ENCODE data around the gene TEKT5. TPM values are rescaled to one million over a fixed set of nuclear protein-coding genes. Genes with fewer than 3 reads are reported as not detected.
A peak's percentile ranks its signal among the peaks of the same experiment; 100 is the strongest.

Gene TEKT5
- total RNA-seq, 4 donors from 2014 or later: not detected

DNA sequence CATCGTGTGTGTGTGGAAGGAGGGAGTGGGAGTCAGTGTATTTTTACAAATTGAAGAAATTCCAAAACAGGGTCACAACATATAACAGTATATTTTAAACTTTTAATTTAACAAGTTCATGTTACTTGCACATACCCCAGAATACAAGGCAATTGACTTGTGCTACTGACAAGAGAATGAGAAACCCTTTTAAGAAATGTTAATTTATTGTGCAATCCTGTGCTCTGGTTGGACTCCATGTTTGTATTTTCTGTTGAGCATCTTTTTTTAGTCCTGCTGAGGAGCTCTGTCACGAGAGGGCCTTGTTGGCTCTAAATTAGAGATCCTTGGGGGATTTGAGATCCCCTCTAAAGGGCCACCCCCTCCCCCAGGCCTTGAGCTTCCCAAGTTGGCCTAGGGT, 113.2 kb downstream of the TEKT5 start:
- no peaks in the 10 kb centered on the region for H3K9me3 ChIP-seq
- peak overlapping the region; percentile 88 to 97 (median 93) for H3K27ac ChIP-seq (replicated peaks in 1 of 4)
- no peaks in the 10 kb centered on the region for H3K36me3 ChIP-seq
- TF ChIP-seq POLR2A (IDR thresholded peaks at IDR 0.05; ENCODE audit: low read depth) (no peak), EP300 (IDR thresholded peaks at IDR 0.05) (no peak), POLR2AphosphoS5 (IDR thresholded peaks at IDR 0.05) (no peak)
- TF ChIP-seq, protein P1, sequence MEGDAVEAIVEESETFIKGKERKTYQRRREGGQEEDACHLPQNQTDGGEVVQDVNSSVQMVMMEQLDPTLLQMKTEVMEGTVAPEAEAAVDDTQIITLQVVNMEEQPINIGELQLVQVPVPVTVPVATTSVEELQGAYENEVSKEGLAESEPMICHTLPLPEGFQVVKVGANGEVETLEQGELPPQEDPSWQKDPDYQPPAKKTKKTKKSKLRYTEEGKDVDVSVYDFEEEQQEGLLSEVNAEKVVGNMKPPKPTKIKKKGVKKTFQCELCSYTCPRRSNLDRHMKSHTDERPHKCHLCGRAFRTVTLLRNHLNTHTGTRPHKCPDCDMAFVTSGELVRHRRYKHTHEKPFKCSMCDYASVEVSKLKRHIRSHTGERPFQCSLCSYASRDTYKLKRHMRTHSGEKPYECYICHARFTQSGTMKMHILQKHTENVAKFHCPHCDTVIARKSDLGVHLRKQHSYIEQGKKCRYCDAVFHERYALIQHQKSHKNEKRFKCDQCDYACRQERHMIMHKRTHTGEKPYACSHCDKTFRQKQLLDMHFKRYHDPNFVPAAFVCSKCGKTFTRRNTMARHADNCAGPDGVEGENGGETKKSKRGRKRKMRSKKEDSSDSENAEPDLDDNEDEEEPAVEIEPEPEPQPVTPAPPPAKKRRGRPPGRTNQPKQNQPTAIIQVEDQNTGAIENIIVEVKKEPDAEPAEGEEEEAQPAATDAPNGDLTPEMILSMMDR (IDR thresholded peaks at IDR 0.05): no peak
- no peaks in the 10 kb centered on the region for H3K27me3 ChIP-seq
- 48% methylated on average over 2 of the region's 2 CpGs for WGBS
- intact Hi-C loops (cut with DNase I): no loop called here
- no peak for DNase-seq (ENCODE audit: extremely low spot score)
- no peak overlapping the region for H3K4me3 ChIP-seq
- H3K4me1 ChIP-seq: peaks cover 37 to 52% (median 46%) of the 10 kb centered on the region in 4 donors

DNA sequence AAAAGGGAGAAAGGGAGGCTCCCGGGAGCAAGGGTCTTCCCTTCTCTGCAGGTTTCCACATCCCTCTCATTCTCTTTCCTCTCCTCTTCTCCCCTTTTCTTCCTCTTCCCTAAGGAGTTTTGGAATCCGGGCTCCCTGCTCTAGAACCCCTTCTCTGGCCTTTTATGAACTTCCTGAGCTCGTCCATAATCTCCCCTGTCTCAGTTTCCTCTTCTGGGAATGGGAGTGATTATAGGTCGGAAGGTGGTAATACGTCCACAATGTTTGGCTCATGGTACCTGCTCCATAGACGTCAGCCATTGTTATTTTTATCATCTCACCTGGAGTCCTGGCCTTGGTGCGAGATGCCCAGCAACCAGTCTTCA, 113.9 kb downstream of the TEKT5 start:
- intact Hi-C loops (cut with DNase I): no loop called here
- H3K4me1 ChIP-seq: peaks cover 43 to 57% (median 53%) of the 10 kb centered on the region in 4 donors

DNA sequence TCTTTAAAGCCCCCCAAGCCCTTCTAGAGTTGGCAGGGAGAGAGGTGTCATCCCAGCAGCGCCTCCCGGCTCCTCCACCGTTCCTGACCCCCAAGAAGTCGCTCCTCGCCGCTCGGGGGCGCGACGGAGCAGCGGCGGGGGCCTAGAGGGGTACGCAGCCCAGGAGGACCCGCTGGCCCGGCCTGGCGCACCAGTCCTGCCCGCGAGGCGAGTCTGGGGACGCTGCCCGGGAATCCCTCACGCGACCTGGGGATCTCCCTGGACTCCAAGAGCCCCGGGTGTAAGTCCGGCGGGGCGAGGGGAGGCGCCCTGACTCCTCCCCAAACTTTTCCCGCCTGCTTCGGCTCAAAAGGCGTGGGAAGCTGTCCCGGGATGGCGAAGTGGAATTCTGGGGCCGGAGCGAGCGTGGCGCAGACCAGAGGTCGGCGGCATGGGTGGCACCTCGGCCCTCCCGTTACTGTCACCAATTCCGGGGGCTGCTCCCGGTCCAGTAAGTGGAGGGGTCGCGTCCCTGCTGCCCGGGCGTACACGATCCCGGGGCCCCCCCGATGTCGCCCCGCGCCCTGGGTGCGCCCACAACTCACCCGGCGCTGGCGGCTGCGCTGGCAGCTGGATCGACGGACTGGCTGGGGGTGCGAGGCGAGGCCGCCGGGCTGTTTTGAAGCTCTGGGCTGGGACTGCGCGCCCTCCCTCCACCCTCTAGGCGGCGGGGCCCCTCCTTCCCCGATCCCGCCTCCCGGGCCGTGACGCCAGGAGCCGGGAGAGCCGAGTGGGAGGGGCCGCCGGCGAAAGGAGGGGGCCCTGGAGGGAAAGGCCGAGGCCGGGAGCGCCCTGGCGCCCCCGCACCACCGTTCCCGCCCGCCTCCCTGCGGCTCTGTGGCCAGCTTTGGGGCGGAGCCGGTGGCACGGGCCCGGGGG, 114.5 kb downstream of the TEKT5 start, which contains the start of gene EMP2:
EMP2 (minus strand) TSS at position 634 of the 918 bp plus-strand sequence. CDS start 32,981 bp downstream, outside the sequence.
- intact Hi-C loops (cut with DNase I): loop anchor here (5.0 to 10.0 kb wide), 3 partner anchors 63 to 335 kb away; no protein-coding TSS in a partner anchor
- Histone ChIP-seq H3K27me3 (no peaks in the 10 kb centered on the region), H3K36me3 (no peaks in the 10 kb centered on the region), H3K4me1 (peaks cover 49 to 64% (median 59%) of the 10 kb centered on the region in 4 donors), H3K4me3 (peak within 1 kb of the TSS; percentile 72 to 94 (median 85)), H3K9me3 (no peaks in the 10 kb centered on the region), H3K27ac (replicated peaks in 1 of 4) (peak within 1 kb of the TSS; percentile 88 to 97 (median 93))
- TF ChIP-seq POLR2A (IDR thresholded peaks at IDR 0.05; ENCODE audit: low read depth) (peak; percentile 68), POLR2AphosphoS5 (IDR thresholded peaks at IDR 0.05) (peak; percentile 80 to 93), EP300 (IDR thresholded peaks at IDR 0.05) (no peak)
- TF ChIP-seq, protein P1 (IDR thresholded peaks at IDR 0.05): peak; percentile 53 to 68 (median 54)
- 1% methylated on average over 30 of the region's 91 CpGs for WGBS
- no peak for DNase-seq (ENCODE audit: extremely low spot score)

More for the DNA sequence above, 113.9 kb downstream of the TEKT5 start:
- H3K9me3 ChIP-seq: no peaks in the 10 kb centered on the region
- H3K4me3 ChIP-seq: peak overlapping the region; percentile 72 to 94 (median 85)
- H3K36me3 ChIP-seq: no peaks in the 10 kb centered on the region
- no peak for DNase-seq (ENCODE audit: extremely low spot score)
- 23% methylated on average over 7 of the region's 7 CpGs for WGBS
- TF ChIP-seq EP300 (IDR thresholded peaks at IDR 0.05) (no peak), POLR2AphosphoS5 (IDR thresholded peaks at IDR 0.05) (no peak), POLR2A (IDR thresholded peaks at IDR 0.05; ENCODE audit: low read depth) (no peak)
- TF ChIP-seq, protein P1 (IDR thresholded peaks at IDR 0.05): no peak
- no peaks in the 10 kb centered on the region for H3K27me3 ChIP-seq
- H3K27ac ChIP-seq (replicated peaks in 1 of 4): peak overlapping the region; percentile 88 to 97 (median 93)

DNA sequence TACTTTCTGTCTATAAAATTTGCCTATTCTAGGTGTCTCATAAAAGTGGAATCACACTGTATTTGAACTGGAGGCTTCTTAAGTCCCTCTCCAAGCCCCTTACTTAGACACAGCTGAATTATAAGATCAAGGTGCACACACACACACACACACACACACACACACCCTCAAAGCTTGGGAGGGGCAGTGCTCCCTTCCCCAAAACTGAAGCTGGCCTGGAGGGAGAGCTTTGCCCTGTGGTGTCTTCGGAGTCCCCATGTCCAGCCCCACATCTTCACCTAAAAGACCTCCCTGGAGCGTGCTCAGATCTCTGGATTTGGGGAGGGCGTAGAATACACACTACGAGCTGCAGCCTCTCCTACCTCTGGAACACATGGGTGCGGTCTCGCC, 115.2 kb downstream of the TEKT5 start:
- WGBS: 6% methylated on average over 6 of the region's 6 CpGs
- Histone ChIP-seq H3K27ac (replicated peaks in 1 of 4) (peak overlapping the region; percentile 88 to 97 (median 93)), H3K36me3 (no peaks in the 10 kb centered on the region), H3K4me3 (peak overlapping the region; percentile 72 to 94 (median 85)), H3K9me3 (no peaks in the 10 kb centered on the region), H3K27me3 (no peaks in the 10 kb centered on the region), H3K4me1 (peaks cover 53 to 64% (median 59%) of the 10 kb centered on the region in 4 donors)
- TF ChIP-seq POLR2A (IDR thresholded peaks at IDR 0.05; ENCODE audit: low read depth) (no peak), POLR2AphosphoS5 (IDR thresholded peaks at IDR 0.05) (no peak), EP300 (IDR thresholded peaks at IDR 0.05) (no peak)
- DNase-seq (ENCODE audit: extremely low spot score): no peak
- intact Hi-C loops (cut with DNase I): loop anchor here (5.0 to 10.0 kb wide), 3 partner anchors 62 to 335 kb away; no protein-coding TSS in a partner anchor

All from esophagus muscularis mucosa (tissue), 4 donors.